Measurements from ENCODE around the gene TSPAN13. TPM values are rescaled to one million over a fixed set of nuclear protein-coding genes. Genes with fewer than 3 reads are reported as not detected.

The TSPAN13 gene
- total and polyA plus RNA-seq, 8 donors, result 112 to 266 (median 136) TPM

DNA sequence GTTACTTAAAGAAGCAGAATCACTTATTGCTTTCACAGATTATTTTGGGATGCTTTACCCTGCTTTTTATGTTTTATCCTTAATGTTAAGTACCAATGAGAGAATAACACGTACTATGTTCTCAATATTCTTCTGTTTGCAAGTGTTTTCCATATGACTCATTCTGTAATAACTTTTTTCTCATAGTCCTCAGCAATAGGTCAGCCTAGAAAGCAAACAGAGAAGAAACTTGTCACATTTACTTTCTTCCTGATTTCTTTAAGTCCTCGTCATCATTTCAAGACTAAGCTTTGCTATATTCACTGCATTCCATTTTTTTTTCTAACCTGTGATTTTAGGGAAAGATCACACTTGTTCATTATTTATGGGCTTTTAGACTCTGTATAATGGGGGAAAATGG lies 58.0 kb downstream of the TSPAN13 start:
- DNase-seq (no peak), ATAC-seq (peak; percentile 72)
- Histone ChIP-seq H3K4me3 (no peak overlapping the region), H3K36me3 (no peaks in the 10 kb centered on the region), H3K27ac (no peak overlapping the region), H3K27me3 (no peaks in the 10 kb centered on the region), H3K9me3 (no peaks in the 10 kb centered on the region), H3K4me1 (peaks cover 0 to 18% of the 10 kb centered on the region in 2 donors)
- intact Hi-C loops (cut with DNase I), result no loop called here
- TF ChIP-seq, protein P1, sequence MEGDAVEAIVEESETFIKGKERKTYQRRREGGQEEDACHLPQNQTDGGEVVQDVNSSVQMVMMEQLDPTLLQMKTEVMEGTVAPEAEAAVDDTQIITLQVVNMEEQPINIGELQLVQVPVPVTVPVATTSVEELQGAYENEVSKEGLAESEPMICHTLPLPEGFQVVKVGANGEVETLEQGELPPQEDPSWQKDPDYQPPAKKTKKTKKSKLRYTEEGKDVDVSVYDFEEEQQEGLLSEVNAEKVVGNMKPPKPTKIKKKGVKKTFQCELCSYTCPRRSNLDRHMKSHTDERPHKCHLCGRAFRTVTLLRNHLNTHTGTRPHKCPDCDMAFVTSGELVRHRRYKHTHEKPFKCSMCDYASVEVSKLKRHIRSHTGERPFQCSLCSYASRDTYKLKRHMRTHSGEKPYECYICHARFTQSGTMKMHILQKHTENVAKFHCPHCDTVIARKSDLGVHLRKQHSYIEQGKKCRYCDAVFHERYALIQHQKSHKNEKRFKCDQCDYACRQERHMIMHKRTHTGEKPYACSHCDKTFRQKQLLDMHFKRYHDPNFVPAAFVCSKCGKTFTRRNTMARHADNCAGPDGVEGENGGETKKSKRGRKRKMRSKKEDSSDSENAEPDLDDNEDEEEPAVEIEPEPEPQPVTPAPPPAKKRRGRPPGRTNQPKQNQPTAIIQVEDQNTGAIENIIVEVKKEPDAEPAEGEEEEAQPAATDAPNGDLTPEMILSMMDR (IDR thresholded peaks at IDR 0.05), result no peak

DNA sequence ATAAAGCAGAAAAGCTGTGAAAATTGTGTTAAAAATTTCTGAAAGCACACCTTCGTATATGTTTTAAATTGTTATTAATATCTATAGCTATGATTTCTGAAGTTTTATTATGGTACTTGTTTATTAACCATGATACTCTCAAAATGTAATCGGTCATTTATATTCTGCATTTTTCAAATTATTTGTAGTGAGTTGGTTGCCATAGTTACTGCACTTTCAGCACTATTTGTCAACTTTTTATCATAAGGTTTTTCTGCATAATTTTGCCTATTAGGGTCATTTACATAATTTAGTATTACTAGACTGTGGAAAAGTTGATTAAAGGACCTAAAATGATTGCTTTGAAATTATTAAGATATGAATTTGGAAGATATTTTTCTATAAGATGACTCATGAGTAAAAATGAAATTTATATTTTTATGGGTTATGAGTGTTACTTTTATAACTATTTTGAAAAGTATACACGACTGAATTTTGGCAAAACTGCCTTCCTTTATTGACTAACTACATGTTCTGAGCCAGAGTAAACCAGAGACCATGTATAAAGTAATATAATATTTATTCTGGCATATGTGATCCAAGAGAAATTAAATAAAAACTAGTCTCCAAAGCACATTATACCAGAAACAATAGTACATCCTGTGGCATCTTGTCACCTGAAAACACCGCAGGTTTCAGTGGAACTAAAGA lies 59.1 kb downstream of the TSPAN13 start:
- TF ChIP-seq, protein P1 (IDR thresholded peaks at IDR 0.05), result no peak
- H3K9me3 ChIP-seq, result no peaks in the 10 kb centered on the region
- intact Hi-C loops (cut with DNase I), result no loop called here
- peak overlapping the region in 1 of 2 donors; percentile 20 for H3K27ac ChIP-seq
- no peaks in the 10 kb centered on the region for H3K36me3 ChIP-seq
- DNase-seq (no peak), ATAC-seq (no peak)
- no peak overlapping the region for H3K4me3 ChIP-seq
- no peaks in the 10 kb centered on the region for H3K27me3 ChIP-seq
- H3K4me1 ChIP-seq, result peaks cover 0 to 18% of the 10 kb centered on the region in 2 donors

DNA sequence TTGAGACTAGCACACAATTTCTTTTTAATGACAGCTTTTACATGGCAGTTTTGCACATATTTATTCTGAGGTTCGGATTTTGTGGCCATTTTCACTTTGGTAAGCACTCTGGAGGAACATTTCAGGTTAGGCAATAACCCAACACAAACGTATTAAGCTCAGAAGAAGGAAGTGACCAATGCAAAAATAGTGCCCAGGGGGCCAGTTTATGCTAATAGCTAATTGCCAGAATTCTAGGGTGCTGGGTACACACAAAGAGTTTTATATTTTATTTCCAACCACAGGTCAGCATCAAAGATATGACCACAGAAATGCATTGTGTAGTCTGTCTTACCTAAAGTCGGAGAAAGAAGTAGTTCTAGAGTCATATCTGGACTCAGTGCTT lies 59.7 kb downstream of the TSPAN13 start:
- peak; percentile 34 for ATAC-seq
- TF ChIP-seq, protein P1 (IDR thresholded peaks at IDR 0.05), result no peak
- intact Hi-C loops (cut with DNase I), result no loop called here

DNA sequence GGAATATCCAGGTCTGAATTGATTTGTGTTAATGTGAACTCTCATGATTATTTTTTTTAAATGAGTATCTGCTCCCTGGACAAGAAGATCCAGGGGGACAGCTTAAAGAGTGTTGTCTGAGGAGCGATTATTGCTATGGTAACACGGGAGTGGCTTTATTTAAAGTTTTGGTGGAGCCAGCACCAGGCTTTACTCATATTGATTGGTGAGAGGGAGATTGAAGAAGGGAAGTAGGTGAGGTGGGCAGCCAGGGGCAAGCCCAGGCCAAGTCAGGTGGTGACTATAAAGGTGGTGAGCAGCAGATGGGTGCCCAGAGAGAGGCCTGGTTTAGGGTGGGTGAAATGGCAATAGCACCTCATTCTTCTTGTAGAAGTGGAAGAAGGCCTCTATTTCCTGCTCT lies 61.4 kb downstream of the TSPAN13 start:
- Histone ChIP-seq H3K27me3 (no peaks in the 10 kb centered on the region), H3K9me3 (peaks cover 0 to 2% of the 10 kb centered on the region in 2 donors), H3K4me3 (no peak overlapping the region), H3K27ac (no peak overlapping the region), H3K36me3 (no peaks in the 10 kb centered on the region), H3K4me1 (peaks cover 0 to 18% of the 10 kb centered on the region in 2 donors)
- intact Hi-C loops (cut with DNase I), result no loop called here
- TF ChIP-seq, protein P1 (IDR thresholded peaks at IDR 0.05), result no peak
- ATAC-seq (no peak), DNase-seq (no peak)

More for the DNA sequence above, 59.7 kb downstream of the TSPAN13 start:
- Histone ChIP-seq H3K36me3 (no peaks in the 10 kb centered on the region), H3K4me3 (no peak overlapping the region), H3K27me3 (no peaks in the 10 kb centered on the region), H3K4me1 (peaks cover 0 to 18% of the 10 kb centered on the region in 2 donors), H3K27ac (peak overlapping the region in 1 of 2 donors; percentile 20), H3K9me3 (no peaks in the 10 kb centered on the region)
- no peak for DNase-seq

DNA sequence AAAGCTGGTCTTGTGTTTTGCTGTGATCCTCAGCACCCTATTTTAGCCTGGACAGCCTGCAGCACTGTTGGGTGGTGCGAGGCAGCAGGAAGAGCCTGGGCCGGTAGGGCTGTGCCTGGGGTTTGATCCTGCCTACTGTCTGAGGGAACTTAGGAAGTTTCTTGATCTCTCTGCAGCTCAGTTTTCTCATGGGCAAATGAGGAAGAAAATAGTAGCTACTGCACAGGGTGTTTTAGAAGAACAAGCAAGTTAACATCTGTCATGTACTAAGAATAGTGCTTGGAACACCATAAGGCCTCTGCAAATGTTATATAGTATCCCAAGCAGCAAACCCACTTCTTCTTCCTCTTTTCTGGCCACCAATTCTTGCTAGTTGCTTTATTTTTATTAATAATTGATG lies 63.3 kb downstream of the TSPAN13 start:
- DNase-seq (no peak), ATAC-seq (peak; percentile 40)
- H3K27ac ChIP-seq, result no peak overlapping the region
- H3K4me3 ChIP-seq, result no peak overlapping the region
- H3K36me3 ChIP-seq, result no peaks in the 10 kb centered on the region
- intact Hi-C loops (cut with DNase I), result no loop called here
- H3K27me3 ChIP-seq, result no peaks in the 10 kb centered on the region
- H3K4me1 ChIP-seq, result peaks cover 0 to 18% of the 10 kb centered on the region in 2 donors
- peaks cover 0 to 2% of the 10 kb centered on the region in 2 donors for H3K9me3 ChIP-seq
- TF ChIP-seq, protein P1 (IDR thresholded peaks at IDR 0.05), result no peak

Data from left lung (tissue), 10 donors.